Hematopoietic multipotent progenitor cell treated with erythropoietin and hydrocortisone succinate and interleukin-3 and kit ligand, for 4 days (in vitro differentiated cells): ENCODE measurements around the gene CRK.
A peak's percentile ranks its signal among the peaks of the same experiment; 100 is the strongest.

Experiments
- DNase-seq: peaks from one replicate; pipeline ENCODE4 v3.0.0-alpha.2; 2015

The CRK gene

GRCh38 chr17:1455797-1456599 lies at the start of gene CRK:
Gene CRK, minus strand, starts transcription at chr17:1456232. Its CDS starts 115 bp downstream, at chr17:1456117.
- peak; percentile 98 for DNase-seq

GRCh38 chr17:1505586-1505985 lies 49.6 kb upstream of the CRK start:
- DNase-seq: no peak

DNA sequence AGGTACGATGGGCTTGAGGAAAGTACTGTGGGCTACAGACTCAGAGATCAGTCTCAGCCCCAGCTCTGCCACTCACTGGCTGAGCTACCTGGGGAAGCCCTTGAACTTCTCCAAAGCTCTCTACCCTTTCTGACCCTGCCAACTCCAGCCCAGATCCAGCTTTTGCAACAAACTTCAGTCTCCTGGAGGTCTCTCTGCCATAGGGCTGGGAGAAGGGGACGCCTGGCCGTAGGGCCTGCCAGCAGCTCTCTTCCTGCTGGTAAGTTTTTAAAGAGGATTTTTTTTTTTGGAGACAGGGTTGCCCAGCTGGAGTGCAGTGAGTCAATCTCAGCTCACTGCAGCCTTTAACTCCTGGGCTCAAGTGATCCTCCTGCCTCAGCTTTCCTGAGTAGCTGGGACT lies 48.8 kb upstream of the CRK start:
- no peak for DNase-seq

DNA sequence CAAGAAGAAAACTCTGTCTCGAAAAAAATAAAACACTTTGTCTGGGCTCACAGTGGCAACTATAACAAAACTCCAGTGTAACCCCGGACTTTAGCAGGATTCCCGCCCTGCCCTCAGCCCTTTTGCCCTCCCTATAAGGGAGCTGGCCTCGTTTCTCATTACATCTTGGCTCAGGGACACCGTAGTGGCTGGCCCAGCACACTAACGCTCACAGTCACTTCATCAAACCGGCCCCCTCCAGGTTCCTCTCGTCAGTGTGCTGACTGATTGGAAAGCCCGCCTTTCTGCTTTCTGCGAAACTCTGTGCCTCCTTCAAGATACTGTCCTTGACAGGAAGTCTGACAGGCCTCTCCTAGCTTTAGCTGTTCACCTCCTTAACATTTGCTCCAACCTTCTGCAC lies 47.7 kb upstream of the CRK start:
- no peak for DNase-seq

- DNase-seq: peak; percentile 68
Observed at GRCh38 chr17:1498869-1499268, 42.8 kb upstream of the CRK start.

- DNase-seq: no peak
Observed at GRCh38 chr17:1498233-1498632, 42.2 kb upstream of the CRK start.

DNA sequence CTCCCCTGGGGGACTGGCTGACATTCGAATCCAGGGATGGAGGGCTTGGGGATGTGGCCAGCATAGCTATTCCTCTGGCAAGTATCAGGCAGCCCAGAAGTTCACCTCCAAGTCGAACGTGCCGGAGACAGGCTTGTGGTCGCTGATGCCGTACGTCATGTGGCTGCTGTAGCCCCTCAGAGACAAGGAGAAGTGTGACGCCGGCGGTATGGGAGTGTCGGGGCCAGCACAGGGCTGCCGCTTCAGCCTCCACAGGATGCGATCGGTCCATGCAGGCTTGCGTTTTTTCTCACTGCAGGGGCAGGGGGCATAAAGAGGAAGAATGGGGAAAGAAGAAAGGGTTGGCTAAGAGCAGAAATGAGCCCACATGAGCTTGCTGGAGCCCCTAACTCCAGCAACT lies 41.8 kb upstream of the CRK start:
- no peak for DNase-seq

GRCh38 chr17:1496869-1497268 lies 40.8 kb upstream of the CRK start:
- no peak for DNase-seq

DNA sequence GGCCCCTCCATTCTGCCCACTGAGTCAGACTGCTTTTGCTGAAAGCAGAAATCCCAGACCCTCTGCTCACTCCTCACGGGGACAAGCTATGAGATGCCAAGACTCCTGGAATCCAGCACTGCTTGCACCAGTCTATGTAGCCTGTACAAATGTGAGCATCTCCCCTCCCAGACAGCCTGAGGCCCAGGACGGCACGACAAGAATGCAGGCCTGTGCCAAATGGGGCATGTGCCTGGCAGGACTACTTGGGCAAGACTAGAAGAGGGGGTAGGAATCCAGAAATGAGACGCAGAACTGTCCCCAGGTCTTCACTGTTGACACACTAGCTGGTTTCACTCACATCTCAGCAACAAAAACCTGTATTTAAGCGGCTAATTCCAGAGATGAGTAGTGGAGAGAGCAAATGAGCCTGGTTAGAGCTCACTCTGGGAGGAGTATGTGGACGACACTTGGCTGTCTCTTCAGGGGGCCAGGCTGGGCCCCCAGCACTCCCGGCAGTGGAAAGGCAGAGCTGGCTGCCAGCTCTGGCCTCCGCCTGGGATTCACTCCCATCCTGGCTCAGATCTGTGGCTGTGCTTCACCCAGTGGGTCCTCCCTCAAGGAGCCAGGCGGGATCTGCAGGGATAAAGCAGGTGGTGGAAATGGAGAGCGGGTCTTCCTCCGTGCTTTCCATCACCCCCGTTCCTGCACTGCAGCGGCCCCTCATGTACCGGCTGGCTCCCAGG lies 39.4 kb upstream of the CRK start:
- DNase-seq: no peak

DNA sequence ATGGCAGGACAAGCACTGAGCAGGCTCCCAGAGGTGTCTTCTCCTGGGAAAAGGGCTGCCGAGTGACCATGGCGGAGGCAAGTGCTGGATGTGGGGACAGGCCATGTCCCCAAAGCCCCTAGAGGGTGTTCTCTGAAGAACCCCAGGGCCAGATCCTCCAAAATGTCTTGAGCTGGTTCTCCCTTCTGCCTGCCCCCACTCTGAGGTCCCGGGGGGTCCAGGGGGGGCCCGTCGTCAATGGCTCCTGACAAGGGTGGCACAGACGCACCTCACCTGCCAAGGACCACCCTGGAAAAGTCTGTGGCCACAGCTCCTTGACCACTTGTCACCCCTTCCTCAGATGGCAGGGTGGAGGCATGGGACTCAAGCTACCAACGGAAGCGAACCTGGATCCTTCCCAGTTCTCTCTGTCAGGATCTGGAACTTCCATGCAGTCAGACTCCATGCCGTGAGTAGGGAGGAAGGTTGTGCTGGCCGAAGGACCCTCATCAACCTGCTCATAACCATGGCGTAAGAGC lies 38.8 kb upstream of the CRK start:
- DNase-seq: no peak

GRCh38 chr17:1494203-1494602 lies 38.2 kb upstream of the CRK start:
- no peak for DNase-seq

DNA sequence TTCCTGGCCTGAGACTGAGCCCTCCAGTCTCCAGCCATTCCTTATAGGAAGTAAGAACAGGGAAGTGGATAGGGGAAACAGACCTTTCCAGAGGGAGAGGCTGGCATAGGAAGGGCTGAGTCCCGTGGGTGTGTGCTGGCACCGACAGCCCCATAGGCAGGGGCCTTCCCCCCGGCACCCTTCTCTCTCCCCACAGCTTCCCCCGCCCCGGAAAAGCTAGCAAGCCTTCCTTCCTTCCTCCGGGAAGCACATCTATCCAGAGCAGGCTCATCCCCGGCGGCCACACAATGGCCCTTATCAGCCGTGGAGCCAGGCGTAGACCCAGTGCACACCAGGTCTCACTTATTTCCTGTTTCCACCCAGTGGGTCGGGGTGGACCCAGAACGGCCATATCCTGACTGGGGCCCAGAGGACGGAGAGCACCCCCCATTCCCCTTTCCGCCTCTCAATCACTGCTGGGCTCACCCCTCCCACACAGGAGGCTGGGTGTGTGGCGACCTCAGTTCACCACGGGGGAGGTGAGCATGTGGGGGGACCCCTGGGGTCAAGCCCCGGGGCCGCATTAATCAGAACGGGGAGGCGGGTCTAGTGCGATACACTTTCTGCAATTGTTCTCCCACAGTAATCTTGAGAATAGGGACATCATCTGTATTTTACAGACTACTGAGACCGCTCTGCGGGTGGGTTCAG lies 37.4 kb upstream of the CRK start:
- peak; percentile 41 for DNase-seq

- DNase-seq: no peak
Observed at GRCh38 chr17:1492249-1493206, 36.5 kb upstream of the CRK start, which contains the start of gene MYO1C. Gene MYO1C, minus strand, starts transcription at chr17:1492686. Its CDS starts 199 bp downstream, at chr17:1492487.

- peak; percentile 67 for DNase-seq
Observed at GRCh38 chr17:1491443-1492248, 35.6 kb upstream of the CRK start.

DNA sequence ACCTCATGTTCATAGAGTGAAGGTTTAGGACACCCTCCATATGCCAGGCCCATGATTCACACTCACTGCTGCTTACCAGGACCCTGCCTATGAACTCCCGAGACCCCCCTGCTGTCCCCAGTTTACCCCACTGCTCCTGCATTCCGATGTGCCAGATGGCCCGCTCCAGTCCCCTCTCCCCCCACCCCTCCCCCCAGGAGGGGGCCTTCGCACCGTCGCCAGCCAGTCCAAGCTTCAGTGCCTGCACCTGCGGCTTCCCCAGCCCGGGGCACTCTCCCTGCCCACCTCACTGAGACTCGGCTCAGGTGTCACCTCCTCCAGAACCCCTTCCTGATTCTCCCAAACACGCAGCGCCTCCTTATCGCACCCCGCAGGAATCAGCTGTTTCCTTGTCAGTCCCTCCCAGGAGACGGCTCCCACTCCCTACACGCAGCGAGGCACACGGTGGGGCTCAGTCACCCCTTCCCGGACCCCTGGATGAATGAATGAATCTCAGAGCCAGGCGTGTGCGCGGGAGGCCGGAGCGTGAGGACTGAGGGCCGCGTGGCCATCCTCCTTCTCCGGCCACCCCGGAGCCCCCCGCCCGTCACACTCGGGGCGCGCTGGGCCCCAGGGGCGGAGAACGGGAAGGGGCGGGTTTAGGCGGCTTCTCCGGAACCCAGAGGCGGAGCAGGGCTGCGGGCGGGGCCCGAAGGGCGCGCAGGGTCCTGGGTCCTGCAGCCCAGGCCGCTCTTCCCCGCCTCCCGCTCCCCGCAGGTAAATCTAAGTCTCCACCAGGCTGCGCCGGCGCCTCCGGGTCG lies 34.8 kb upstream of the CRK start:
- peak; percentile 79 for DNase-seq

DNA sequence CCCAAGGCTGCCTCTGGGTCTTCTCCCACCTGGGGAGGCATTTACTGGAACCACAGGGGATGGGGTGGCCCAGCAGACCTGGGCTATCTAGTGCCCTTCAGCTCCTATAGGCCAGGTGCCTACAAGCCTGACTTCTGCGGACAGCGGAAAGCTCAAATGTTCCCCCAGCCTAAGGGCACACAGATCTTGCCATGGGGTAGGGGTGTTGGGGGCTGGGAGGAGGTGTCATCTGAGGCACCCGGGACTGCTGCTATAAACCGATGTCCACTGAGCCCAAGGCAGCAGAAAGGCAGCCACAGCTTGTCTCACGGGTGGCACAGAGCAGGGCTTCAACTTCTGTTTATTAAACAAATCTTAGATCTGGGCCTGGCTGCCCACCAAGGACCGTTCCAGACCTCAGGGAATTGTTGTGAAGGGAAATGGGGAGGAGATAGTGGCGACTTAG lies 32.8 kb upstream of the CRK start:
- DNase-seq: no peak

- DNase-seq: peak; percentile 65
Observed at GRCh38 chr17:1487939-1488825, 32.1 kb upstream of the CRK start.

GRCh38 chr17:1486802-1487695 lies 31.0 kb upstream of the CRK start:
- DNase-seq: peak; percentile 93
